NOMO-1 (cell line): ENCODE measurements around the gene SFXN3.

ENCODE experiments used
- DNase-seq, 2 experiments: peaks; one replicate each; lab custom pipeline; 2025; ENCODE audit not compliant: unreplicated experiment in 2 of 2; lab: John Stamatoyannopoulos, UW

SFXN3 gene, protein sequence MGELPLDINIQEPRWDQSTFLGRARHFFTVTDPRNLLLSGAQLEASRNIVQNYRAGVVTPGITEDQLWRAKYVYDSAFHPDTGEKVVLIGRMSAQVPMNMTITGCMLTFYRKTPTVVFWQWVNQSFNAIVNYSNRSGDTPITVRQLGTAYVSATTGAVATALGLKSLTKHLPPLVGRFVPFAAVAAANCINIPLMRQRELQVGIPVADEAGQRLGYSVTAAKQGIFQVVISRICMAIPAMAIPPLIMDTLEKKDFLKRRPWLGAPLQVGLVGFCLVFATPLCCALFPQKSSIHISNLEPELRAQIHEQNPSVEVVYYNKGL

DNA sequence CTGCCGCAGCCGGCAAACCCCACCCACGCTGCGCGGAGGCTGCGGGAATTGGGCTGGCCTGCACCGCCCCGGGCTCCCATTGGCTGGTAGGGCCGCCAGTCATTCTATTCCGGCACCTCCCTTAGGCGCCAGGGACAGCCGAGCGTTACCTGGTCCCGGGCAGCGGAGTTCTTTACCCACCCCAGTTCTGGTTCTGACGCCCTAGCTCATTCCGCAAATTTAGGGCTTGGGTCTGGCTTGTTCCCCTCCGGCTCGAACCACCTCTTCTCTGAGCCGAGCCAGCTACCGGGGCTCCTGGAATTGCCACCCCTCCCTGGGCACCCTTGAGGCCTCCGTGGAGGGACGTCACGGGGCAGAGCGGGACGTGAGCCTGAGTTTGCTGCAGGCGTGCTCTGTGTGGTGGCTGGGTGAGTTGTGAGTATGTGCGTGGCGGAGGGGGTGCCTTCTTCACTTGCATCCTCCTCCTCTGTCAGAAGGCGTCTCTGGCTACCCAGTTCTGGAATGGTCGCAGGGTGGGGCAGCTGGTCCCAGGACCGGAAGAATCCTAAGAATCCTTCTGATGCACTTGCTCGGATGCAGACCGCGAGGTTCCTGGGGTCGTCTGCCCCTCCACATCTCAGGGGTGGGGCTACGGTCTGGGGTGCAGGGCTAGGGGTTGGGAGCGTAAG, at the start of gene SFXN3, which contains the start of gene PDZD7:
TSS of gene SFXN3 (plus strand) at position 107 of the 668 bp plus-strand sequence. CDS start 3,461 bp downstream, outside the sequence.
TSS of gene PDZD7 (minus strand) at position 2 of the 668 bp plus-strand sequence. CDS start 910 bp downstream, outside the sequence.
- DNase-seq = peak; percentile 82 to 98

DNA sequence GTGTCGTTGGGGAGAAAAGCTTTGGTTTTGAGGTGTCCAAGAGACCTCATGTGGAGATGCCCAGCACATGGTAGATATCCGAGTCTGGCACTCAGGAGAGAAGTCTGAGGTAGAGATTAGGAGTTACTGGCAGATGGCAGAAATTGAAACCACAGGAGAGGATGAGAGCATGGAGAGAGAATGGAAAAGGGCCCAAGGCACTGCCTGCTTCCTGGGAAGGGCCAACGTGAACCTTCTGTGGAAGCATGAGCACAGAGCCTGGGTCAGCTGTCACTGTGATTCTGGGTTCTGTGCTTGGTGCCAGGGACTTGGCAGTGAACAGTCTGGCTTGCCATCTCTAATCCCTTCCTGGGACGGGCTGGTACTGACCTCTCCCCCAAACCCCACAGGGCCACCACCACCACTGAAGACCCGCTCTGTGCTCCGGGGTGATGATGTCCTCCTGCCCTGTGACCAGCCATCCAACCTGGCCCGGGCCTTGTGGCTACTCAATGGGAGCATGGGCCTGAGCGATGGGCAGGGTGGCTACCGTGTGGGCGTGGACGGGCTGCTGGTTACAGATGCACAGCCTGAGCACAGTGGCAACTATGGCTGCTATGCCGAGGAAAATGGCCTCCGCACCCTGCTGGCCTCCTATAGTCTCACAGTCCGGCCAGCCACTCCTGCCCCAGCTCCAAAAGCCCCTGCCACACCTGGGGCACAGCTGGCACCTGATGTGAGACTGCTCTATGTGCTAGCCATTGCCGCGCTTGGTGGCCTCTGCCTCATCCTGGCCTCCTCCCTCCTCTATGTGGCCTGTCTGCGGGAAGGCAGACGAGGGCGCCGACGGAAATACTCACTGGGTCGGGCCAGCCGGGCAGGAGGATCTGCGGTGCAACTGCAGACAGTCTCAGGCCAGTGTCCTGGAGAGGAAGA, 47.9 kb upstream of the SFXN3 start:
- DNase-seq = no peak

DNA sequence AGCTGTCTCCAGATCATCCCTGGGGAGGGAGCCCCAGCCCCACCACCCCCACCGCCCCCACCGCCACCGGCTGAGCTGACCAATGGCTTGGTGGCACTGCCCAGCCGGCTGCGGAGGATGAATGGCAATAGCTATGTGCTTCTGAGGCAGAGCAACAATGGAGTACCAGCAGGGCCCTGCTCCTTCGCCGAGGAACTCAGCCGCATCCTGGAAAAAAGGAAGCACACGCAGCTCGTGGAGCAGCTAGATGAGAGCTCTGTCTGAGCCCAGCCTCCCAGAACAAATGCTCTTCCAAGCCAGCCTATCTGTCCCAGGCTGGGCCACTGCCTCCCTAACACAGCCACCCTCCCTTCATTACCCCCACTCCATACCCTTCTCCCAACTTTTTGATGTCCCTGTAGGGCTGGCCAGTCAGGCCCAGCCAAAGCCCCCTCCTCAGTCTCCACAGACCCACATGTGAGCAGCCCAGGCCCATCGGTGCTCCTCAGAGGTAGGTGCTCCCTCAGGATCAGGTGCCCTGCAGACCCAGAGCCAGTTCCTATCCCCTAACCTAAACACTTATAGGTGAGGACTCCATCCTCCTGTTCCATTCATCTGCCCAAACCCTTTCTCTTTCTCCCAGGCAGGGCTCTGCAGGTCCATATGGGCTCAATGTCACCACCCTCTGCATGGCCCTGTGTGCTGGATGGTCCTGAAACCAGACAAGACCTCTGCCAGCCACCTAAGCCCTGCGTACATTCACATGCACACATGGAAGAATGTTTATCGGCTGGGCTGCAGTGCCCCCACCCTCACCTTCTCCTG, 47.0 kb upstream of the SFXN3 start:
- no peak for DNase-seq

DNA sequence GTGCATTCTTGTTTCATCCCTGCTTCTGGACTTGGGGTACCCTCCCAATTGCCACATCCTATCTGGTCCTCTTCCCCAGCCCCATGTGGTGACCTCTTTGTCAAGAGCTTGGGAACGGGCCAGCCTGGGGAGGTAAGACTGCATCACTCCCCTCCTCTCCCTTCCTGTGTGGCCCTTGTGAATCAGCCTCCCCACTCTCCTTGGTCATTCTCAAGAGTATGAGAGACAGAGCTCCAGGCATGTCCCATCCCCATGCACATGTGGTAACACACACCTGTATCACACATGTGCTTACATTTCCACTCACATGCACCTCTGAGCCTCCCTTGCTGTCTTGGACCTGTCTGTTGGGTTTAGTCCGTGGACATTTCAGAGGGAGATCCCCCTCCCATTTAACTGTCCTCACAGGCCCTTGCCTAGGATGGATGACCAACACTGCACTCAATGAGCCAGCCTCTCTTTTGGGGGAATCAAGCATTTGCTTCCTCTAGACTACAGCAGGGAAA, 46.3 kb upstream of the SFXN3 start:
- no peak for DNase-seq

DNA sequence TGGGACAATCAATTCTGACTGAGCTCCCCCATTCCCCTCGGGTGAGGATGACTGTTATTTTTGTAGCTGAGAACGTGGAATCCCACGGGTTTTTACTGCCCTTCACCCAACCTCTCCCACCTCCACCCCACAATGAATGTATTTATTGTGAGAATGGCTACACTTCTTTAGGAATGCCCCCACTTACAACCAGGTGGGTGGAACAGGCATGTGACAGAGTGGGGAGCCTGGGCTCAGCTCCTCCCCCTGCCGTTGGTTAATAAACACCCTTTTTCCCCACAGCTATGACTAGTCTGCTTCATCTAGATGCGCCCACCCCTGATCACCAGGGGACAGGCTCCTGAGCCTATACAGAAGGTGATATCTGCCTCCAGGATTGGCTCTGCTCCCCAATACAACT, 45.7 kb upstream of the SFXN3 start:
- no peak for DNase-seq

DNA sequence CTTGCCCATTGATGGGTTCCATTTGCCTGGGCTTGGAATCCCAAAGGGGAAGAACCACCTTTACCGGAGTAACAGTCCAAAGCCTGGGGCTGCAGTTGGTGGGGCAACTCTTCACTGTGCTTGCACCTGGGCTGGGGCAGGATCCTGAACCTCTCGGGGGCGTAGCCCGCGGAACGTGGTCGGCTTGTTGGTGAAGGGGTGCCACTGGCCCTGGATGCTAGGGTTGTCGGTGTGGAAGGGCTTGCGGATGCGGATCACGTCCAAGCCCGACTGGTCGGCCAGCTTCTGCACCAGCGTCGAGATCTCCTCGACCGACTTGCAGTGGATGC, 44.4 kb upstream of the SFXN3 start:
- no peak for DNase-seq

DNA sequence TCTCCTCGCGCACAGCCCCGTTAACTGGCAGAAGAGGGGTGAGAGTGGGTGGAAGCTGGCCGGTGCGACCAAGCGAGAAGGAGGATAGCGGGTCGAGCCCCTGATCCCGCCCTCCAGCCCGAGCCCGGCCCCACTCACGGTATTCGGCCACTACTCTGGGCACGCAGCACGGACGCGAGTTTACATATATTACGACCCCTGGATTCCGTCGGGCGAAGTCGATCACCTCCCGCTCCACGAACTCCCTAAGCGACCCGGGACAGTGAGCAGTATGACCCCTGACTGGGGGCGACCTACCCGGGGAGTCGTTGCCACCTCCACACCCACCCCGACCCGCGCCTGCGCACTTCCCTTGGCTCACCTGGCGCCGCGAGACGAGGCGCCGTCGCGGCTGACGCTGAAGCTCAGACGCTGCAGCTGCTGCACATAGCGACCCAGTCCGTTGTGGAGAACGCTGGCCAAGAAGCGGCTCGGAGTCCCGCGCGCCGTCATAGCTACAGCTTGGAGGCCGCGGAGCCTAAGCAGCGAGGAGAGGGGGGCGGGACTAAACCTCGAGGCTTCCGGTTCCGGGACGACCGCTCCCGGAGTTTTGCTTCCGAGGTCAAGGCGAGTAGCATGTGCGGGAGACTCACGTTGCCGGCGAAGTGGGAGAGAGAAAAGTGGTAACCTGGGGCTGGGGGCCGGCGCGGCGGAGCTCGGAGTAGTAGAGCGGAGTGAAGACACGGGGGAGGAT, 43.9 kb upstream of the SFXN3 start, which contains the start of the genes MRPL43 and TWNK:
TSS of gene MRPL43 (minus strand) at position 546 of the 733 bp plus-strand sequence. CDS start at position 492, 54 bp downstream.
TSS of gene TWNK (plus strand) at position 592 of the 733 bp plus-strand sequence. CDS start 668 bp downstream, outside the sequence.
- DNase-seq = peak; percentile 56 to 70

DNA sequence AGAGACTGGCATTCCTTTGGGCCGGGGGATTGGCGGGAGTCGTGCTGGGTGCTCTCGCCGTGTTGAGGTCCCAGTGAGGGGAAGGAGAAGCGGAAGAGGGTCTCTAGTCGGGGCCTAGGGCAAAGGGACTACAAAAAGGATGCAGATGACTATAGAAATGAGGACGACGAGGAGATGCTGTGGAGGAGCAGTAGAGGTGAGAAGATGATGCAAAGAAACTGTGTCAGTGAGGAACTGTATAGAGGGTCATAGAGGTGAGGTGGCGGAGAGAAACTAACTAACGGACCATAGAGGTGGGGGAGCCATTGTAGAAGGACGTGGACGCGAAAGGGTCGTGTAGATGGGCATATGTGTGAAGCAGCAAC, 43.4 kb upstream of the SFXN3 start:
- no peak for DNase-seq

DNA sequence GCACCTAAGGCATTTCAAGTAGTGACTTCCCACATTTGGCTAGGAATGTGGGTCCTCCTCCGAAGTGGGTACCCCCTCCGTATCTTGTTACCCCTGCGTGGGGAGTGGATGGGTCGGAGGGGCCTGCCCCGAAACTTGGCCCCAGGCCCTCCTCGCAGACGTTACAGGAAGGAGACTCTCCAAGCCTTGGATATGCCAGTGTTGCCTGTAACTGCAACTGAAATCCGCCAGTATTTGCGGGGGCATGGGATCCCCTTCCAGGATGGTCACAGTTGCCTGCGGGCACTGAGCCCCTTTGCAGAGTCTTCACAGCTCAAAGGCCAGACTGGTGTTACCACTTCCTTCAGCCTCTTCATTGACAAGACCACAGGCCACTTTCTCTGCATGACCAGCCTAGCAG, 42.9 kb upstream of the SFXN3 start:
- DNase-seq = no peak

DNA sequence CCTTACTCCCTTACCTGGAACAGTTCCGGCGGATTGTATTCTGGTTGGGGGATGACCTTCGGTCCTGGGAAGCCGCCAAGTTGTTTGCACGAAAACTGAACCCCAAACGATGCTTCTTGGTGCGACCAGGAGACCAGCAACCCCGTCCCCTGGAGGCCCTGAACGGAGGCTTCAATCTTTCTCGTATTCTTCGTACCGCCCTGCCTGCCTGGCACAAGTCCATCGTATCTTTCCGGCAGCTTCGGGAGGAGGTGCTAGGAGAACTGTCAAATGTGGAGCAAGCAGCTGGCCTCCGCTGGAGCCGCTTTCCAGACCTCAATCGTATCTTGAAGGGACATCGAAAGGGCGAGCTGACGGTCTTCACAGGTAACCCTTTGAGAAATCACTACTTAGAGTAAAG, 41.9 kb upstream of the SFXN3 start:
- DNase-seq = no peak

DNA sequence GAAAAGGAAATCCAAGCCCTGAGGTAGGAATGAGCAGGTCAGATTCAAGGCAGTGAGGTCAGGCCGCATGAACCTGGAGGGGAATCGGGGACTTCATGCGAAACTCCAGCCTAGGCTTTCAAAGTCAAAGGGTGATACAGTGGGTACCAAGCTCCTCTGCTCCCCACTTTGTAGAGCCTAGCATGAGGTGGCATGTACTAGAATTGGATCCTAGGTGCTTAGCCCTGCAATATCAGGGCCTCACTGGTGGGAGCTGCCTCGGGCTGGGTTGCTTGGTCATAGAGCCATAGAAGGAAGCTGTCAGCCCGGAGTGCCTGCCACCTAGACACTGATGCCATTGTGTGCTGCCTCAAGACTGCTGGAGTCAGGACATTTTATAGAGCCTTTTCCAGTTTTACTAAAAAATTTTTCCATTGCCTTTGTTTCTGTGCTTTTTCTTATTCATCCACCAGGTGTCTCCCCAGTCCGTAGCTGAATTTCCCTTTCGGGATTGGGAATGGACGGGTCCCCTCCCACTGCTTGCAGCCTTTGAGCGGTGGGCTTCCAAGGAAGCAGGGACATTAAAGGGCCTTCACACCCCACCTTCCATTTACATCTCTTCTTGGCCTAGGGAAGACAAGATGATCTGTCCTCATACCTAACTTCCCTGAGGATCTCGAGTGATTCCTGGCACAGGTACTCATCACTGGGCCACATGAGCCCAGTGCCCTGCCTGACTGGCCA, 36.9 kb upstream of the SFXN3 start:
- no peak for DNase-seq

DNA sequence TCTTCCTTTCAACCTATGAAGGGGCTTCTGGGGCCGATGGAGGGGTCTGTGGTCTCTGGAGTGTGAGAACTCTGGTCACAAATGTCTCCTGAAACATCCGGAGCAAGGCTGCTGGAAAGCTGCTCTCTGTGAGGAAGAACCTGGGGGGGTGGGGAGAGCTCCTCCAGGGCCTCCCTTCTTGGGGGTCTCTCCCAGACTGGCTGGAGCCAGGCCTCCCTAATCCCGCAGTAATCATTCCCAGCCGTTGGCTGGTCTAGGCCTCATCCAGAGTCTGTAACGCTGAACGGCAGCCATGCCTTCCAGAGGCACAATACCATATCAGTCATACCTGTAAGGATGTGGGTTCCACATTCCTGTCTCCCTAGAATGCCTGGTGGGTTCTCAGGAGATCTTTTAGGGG, 35.9 kb upstream of the SFXN3 start:
- DNase-seq = no peak

DNA sequence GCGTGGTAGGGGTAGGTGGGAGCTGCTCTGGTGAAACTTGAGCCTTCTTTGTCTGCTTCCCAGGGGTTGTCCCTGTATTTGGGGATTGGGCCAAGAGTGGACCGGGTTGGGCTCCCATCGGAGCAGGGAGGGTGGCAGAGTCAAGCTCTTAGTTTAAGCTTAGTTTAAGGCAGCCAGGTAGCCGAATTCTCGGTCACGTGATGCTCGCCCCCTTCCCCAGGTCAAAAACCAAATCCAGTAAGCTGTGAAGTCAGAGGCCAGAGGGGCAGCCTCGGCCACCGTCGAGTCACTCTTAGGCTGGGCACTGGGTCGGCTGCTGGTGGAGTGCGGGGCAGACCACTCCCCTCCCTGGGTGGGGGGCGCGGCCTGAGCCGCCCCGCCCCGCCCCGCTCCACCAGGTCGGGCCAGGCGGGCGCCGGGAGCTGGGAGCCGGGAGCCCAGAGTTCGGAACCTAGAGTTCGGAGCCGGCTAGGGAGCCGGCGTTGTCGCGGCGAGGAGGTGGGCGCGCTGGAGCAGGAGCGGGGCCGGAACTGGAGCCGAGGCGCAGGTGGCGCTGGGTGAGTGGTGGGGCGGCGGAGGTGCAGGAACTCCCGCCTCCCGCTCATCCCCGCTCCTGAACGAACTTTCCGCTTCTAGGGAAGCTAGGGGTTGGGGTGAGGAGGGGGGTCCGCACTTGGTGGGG, 34.2 kb upstream of the SFXN3 start:
- peak; percentile 25 to 29 for DNase-seq

DNA sequence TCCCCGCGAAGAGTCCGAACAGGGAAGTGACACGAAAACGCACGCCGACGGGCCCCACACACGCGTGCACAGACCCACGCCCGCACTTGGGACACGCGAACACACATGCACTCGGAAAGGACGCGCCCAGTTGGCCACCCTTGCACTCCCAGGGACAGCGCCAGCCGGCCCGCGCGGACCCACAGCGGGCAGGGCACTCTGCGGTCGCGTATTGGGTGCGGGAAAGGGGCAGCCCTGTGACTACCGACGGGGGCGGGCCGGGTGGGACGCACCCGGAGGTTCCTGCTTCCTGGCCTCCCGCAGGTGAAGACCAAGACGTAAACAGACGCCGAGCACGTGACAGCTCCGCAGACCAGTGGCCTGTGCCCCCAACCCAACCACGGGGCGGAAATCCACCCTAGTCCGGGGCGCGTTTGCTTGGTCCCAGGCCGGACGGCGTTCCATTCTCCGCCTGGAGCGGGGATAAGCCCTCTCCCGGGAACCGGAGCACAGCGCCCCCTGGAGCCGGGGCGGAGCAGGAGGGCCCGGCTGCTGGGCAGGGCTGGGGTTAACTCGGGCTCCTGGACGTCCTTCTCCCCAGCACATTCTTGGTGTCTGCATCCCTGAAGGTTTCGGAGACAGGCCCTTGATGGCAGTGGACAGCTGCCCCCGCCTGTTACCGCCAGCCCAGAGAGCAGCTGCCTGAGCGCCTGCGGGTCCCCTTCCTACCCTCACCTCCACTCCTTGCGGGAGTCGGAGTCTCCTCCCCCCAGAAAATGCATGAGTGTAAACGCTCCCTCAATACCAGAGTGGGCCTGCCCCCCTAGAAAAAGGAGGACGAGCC, 33.5 kb upstream of the SFXN3 start:
- peak; percentile 48 to 75 for DNase-seq

DNA sequence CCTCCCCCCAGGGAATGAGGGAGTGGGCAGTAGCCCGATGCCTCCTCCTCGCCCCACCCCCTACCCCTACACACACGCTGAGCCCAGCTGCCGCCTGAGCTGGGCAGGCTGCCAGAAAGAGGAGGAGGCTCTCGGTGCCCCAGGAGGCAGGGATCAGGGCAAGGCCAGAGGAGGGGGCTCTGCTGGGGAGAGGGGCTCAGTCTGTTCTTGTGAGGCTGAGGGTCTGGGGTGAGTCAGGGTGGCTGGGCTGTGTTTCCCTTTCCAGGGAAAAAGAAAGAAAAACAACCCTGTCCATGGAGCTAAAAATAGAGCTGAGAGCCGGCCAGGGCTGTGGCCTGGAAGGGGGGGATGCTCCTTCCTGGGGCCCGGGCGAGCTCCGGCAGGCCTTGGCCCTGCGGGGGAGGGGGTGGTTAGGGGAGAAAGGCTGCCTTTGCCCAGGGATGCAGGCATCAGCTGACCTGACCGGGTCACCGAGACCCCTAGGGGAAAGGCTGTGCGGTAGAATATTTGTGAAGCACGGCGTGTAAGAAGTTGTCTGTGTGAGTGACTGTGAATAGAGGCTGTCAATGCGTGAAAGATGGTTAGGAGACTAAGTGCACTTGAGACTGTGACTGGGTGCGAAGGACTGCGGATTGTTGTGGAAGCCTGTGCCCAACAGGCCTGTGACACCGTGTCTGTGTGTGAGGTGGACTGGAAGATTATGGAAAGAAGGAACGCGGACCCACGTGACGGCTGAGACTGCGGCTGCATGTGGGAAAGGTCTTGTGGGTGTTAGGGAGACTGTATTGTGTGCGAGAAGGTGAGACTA, 32.6 kb upstream of the SFXN3 start:
- peak; percentile 34 to 57 for DNase-seq

DNA sequence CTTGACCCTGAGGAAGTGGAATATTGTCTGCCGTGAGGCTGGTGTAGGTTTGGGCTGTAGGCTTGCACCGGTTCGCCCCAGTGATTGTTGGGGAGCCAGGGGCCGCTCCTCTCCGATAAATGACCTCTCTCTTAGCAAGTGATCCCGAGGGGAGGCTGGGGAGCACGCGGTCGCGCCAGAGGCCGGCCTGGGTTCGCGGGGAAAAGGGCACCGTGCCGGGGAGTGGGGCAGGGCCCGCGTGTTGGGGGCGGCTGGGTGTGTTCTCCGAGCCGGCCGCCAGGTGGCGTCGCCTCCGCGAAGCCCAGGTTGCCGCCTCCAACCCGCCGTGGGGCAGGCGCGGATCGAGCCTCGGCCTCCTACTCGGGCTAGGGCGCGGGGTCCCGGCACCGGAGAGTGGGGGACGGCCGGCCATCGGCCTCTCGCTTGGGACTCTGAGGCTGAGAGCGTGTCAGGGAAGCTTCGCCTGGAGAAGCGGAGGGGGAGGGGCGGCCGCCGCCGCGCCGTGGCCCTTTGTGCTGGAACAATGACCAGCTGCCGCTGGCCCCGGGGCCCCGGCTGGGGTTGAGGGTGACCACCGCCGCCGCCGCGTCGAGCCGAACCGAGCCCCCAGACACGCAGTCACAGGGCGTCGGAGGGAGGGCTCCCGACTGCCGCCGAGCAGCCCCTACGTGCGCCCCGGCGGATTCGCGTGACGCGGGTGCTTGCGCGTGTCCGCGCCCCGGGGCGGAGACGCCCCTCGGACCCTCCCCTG, 31.9 kb upstream of the SFXN3 start:
- peak; percentile 40 to 78 for DNase-seq
